NCI-H128 (cell line): Measurements from ENCODE around the gene LDLRAD4.

Experiments
- DNase-seq: peaks from one replicate; lab custom pipeline; 2025; ENCODE audit not compliant: unreplicated experiment; lab: John Stamatoyannopoulos, UW

The LDLRAD4 gene

GRCh38 chr18:13280070-13280795 lies 61.7 kb downstream of the LDLRAD4 start:
- DNase-seq: no peak

- no peak for DNase-seq
Observed at GRCh38 chr18:13281406-13281805, 62.8 kb downstream of the LDLRAD4 start.

GRCh38 chr18:13283746-13284145 lies 65.2 kb downstream of the LDLRAD4 start:
- DNase-seq: no peak

GRCh38 chr18:13284330-13285027 lies 65.9 kb downstream of the LDLRAD4 start:
- no peak for DNase-seq

- DNase-seq: no peak
Observed at GRCh38 chr18:13285874-13286273, 67.3 kb downstream of the LDLRAD4 start.

- no peak for DNase-seq
Observed at GRCh38 chr18:13286456-13287125, 68.0 kb downstream of the LDLRAD4 start.

GRCh38 chr18:13287372-13287771 lies 68.8 kb downstream of the LDLRAD4 start:
- no peak for DNase-seq

- no peak for DNase-seq
Observed at GRCh38 chr18:13288509-13289133, 70.1 kb downstream of the LDLRAD4 start.

- DNase-seq: no peak
Observed at GRCh38 chr18:13289481-13290205, 71.1 kb downstream of the LDLRAD4 start.

- no peak for DNase-seq
Observed at GRCh38 chr18:13290856-13291271, 72.3 kb downstream of the LDLRAD4 start.

- no peak for DNase-seq
Observed at GRCh38 chr18:13291299-13291698, 72.7 kb downstream of the LDLRAD4 start.

- no peak for DNase-seq
Observed at GRCh38 chr18:13291745-13292447, 73.3 kb downstream of the LDLRAD4 start.

- DNase-seq: no peak
Observed at GRCh38 chr18:13292736-13293135, 74.2 kb downstream of the LDLRAD4 start.

GRCh38 chr18:13294309-13294708 lies 75.7 kb downstream of the LDLRAD4 start:
- no peak for DNase-seq

- no peak for DNase-seq
Observed at GRCh38 chr18:13295894-13296293, 77.3 kb downstream of the LDLRAD4 start.

- DNase-seq: no peak
Observed at GRCh38 chr18:13296867-13297574, 78.5 kb downstream of the LDLRAD4 start.

GRCh38 chr18:13298262-13298661 lies 79.7 kb downstream of the LDLRAD4 start:
- no peak for DNase-seq

GRCh38 chr18:13300029-13300428 lies 81.5 kb downstream of the LDLRAD4 start:
- DNase-seq: no peak

GRCh38 chr18:13300796-13301195 lies 82.2 kb downstream of the LDLRAD4 start:
- DNase-seq: no peak

- DNase-seq: no peak
Observed at GRCh38 chr18:13302040-13302439, 83.5 kb downstream of the LDLRAD4 start.
